K562 (cell line): ENCODE results near the gene MYL11. TPM values are rescaled to one million over a fixed set of nuclear protein-coding genes. Genes with fewer than 3 reads are reported as not detected.
"Not testable (repeated sequence)": the region's sequence is repeated elsewhere in the genome, so short reads cannot be mapped to it uniquely, and the experiment has no call there.

ENCODE experiments used
- ATF1 ChIP-seq, 2 experiments: fragments of 450-650 bp in 1 of 2; IDR thresholded peaks; 2 replicates each; pipeline ENCODE4 v1.6.1; 2016; ENCODE audit warnings: missing compliant biosample characterization in 1 of 2, missing genetic modification characterization in 1 of 2
- CTBP1 ChIP-seq: fragments of 450-650 bp; IDR thresholded peaks from 2 replicates; pipeline ENCODE4 v1.6.1; 2016; ENCODE audit warnings: borderline replicate concordance
- EGR1 ChIP-seq: fragments of 450-650 bp; conservative IDR thresholded peaks from 2 replicates; pipeline ENCODE4 v1.6.1; 2017; ENCODE audit warnings: mild to moderate bottlenecking
- ELF1 ChIP-seq: fragments of 200-800 bp; sonication (Bioruptor generic); IDR thresholded peaks from 2 replicates; pipeline ENCODE4 v1.6.1; 2016; ENCODE audit warnings: missing genetic modification characterization, missing compliant biosample characterization
- ETS1 ChIP-seq: conservative IDR thresholded peaks from 2 replicates; pipeline ENCODE4 v1.6.1; 2011; ENCODE audit warnings: low read depth, mild to moderate bottlenecking, low read length; ENCODE audit not compliant: control insufficient read depth
- HMGN3 ChIP-seq: IDR thresholded peaks from 2 replicates; pipeline ENCODE4 v1.6.1; 2011; ENCODE audit warnings: borderline replicate concordance, low read depth, mild to moderate bottlenecking, mixed read lengths, low read length; ENCODE audit not compliant: insufficient read length; ENCODE audit errors: extremely low read depth
- HNRNPLL ChIP-seq: fragments of 200-400 bp; formaldehyde crosslinking; IDR thresholded peaks from 2 replicates; pipeline ENCODE4 v1.6.1; 2017; ENCODE audit warnings: low read length, low read depth, mild to moderate bottlenecking; ENCODE audit not compliant: poor library complexity, severe bottlenecking
- L3MBTL2 ChIP-seq: fragments of 450-650 bp; IDR thresholded peaks from 2 replicates; pipeline ENCODE4 v1.6.1; 2016; ENCODE audit warnings: mild to moderate bottlenecking, moderate library complexity
- MTA3 ChIP-seq: fragments of 450-650 bp; formaldehyde crosslinking; IDR thresholded peaks from 2 replicates; pipeline ENCODE4 v1.6.1; 2017; ENCODE audit warnings: mild to moderate bottlenecking, borderline replicate concordance
- NFIC ChIP-seq: fragments of 450-650 bp; IDR thresholded peaks from 2 replicates; pipeline ENCODE4 v1.6.1; 2017; ENCODE audit warnings: mild to moderate bottlenecking, inconsistent platforms
- OTX1 ChIP-seq: fragments of 450-650 bp; formaldehyde crosslinking; IDR thresholded peaks from 2 replicates; pipeline ENCODE4 v1.4.0; 2022; ENCODE audit warnings: mild to moderate bottlenecking
- PHF20 ChIP-seq: fragments of 450-650 bp; IDR thresholded peaks from 2 replicates; pipeline ENCODE4 v1.6.1; 2018; ENCODE audit not compliant: partially characterized antibody
- PML ChIP-seq: IDR thresholded peaks from 2 replicates; pipeline ENCODE4 v1.6.1; 2012; ENCODE audit warnings: low read length, inconsistent platforms
- SIN3B ChIP-seq: fragments of 450-650 bp; IDR thresholded peaks from 2 replicates; pipeline ENCODE4 v1.6.1; 2017; ENCODE audit warnings: low read depth, mild to moderate bottlenecking, moderate library complexity
- THRB ChIP-seq: fragments of 450-650 bp; formaldehyde crosslinking; conservative IDR thresholded peaks from 2 replicates; pipeline ENCODE4 v1.4.0; 2022; ENCODE audit warnings: mild to moderate bottlenecking, missing genetic modification characterization
- YY1 ChIP-seq, 3 experiments: IDR thresholded peaks; 2 replicates each; pipeline ENCODE4 v1.6.1; 2011; ENCODE audit warnings: low read length in 2 of 3, mild to moderate bottlenecking in 2 of 3, moderate library complexity in 2 of 3, borderline replicate concordance in 1 of 3, control low read depth in 1 of 3, low read depth in 1 of 3; ENCODE audit not compliant: insufficient read depth in 3 of 3, insufficient replicate concordance in 2 of 3, control insufficient read depth in 1 of 3, insufficient read length in 1 of 3; ENCODE audit errors: extremely low read depth in 1 of 3
- ZBTB17 ChIP-seq: fragments of 450-650 bp; formaldehyde crosslinking; IDR thresholded peaks from 2 replicates; pipeline ENCODE4 v1.4.0; 2020; ENCODE audit warnings: mild to moderate bottlenecking
- ZNF76 ChIP-seq: fragments of 250-450 bp; sonication (Bioruptor Pico); IDR thresholded peaks from 2 replicates; pipeline ENCODE4 v1.4.0; 2020; ENCODE audit warnings: mild to moderate bottlenecking, moderate library complexity, borderline replicate concordance
- polyA plus RNA-seq, 8 experiments: library from polyadenylated mRNA; depleted of rRNA in 4 of 8; stranded (reverse) in 5 of 8; unstranded in 3 of 8; fragments of >200 nt; fragmentation: Nextera tagmentation in 2 of 8; fragmentation: Illumina TruSeq in 1 of 8; extraction: Ambion mirVana in 2 of 8; extraction: Trizol in 1 of 8; gene quantifications; 2 replicates each; pipeline versions ENCODE4 v1.2.1 to v1.2.3, GENCODE V29; 2011 to 2014; ENCODE audit warnings: inconsistent platforms in 1 of 8, missing spikeins in 1 of 8
- total RNA-seq, 7 experiments: library from RNA; depleted of rRNA in 6 of 7; stranded (reverse); fragments of >200 nt in 6 of 7; fragmentation: Illumina TruSeq in 2 of 7; extraction: Trizol in 2 of 7; gene quantifications; 2 replicates each; pipeline versions ENCODE4 v1.2.1 to v1.2.3, GENCODE V29; 2011 to 2021; ENCODE audit warnings: low replicate concordance in 1 of 7
- TF ChIP-seq, protein P1 (sequence below): fragments of 450-650 bp; formaldehyde crosslinking; IDR thresholded peaks from 2 replicates; pipeline ENCODE4 v1.4.0; 2022; ENCODE audit warnings: missing genetic modification characterization
- TF ChIP-seq, protein P2 (sequence below), 2 experiments: fragments of 450-650 bp; conservative IDR thresholded peaks; 2 replicates each; pipeline ENCODE4 v1.6.1; 2017; ENCODE audit warnings: mild to moderate bottlenecking in 2 of 2, moderate library complexity in 2 of 2

The MYL11 gene
- total and polyA plus RNA-seq, 9 of the 15 experiments (the other 6 are each of a cell fraction or from before 2014, with no cell fraction given), result 0.31 to 1.5 (median 0.73) TPM; not detected in 4

DNA sequence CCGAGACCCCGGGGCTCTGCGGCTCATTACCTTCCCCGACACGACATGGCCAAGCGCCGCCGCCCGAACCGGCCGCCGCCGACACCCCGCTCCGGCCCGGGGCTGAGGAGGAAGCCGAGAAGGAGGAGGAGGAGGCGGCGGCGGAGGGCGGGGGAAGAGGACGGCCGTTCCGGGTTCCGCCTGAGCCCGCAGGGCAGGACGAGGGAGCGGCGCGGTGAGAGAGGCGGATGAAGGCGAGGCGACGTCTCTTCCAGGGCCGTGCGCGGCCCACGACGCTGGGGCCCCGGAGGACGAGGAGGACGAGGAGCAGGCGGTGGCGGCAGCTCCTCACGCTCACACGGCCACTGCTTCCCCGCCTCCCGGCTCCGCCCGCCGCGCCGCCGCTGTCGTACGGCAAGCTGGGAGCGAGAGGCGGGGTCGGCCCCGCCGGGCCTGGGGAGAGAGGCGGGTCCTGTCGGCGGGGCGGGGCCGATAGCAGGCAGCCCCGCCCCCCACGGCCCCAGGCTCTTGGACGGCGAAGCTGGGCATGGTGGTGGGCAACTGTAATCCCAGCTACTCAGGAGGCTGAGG lies 39.5 kb upstream of the MYL11 start (continued):
- TF ChIP-seq OTX1 (CRISPR knock-in tag) (0 out of 2 replicates have a peak, but pooled peaks have one; percentile 25), HNRNPLL (peak; percentile 68), PML (peak; percentile 44; the same call in 1 of the 2 replicates), ZBTB17 (CRISPR knock-in tag) (peak; percentile 42; the same call in 1 of the 2 replicates), YY1 (IDR thresholded peaks at IDR 0.05; ENCODE audit: borderline replicate concordance in 1 of 3, control insufficient read depth in 1 of 3, extremely low read depth in 1 of 3, insufficient read depth in 3 of 3, insufficient read length in 1 of 3, insufficient replicate concordance in 2 of 3, low read depth in 1 of 3, low read length in 2 of 3) (peak in 2 of 3 experiments; percentile 13 to 25), EGR1 (0 out of 2 replicates have a peak, but pooled peaks have one; percentile 28), PHF20 (peak; percentile 58), CTBP1 (peak; percentile 69), HMGN3 (peak; percentile 53), THRB (CRISPR knock-in tag) (0 out of 2 replicates have a peak, but pooled peaks have one; percentile 37), ELF1 (tag) (peak; percentile 68), MTA3 (peak; percentile 42; the same call in 1 of the 2 replicates), ZNF76 (CRISPR knock-in tag) (0 out of 2 replicates have a peak, but pooled peaks have one; percentile 15), ETS1 (0 out of 2 replicates have a peak, but pooled peaks have one; percentile 20), L3MBTL2 (0 out of 2 replicates have a peak, but pooled peaks have one; percentile 22), NFIC (peak; percentile 35; the same call in 1 of the 2 replicates), SIN3B (peak; percentile 22; the same call in 1 of the 2 replicates), ATF1 (tag; IDR thresholded peaks at IDR 0.05) (0 out of 2 replicates have a peak, but pooled peaks have one; percentile 17)
- TF ChIP-seq, protein P1, sequence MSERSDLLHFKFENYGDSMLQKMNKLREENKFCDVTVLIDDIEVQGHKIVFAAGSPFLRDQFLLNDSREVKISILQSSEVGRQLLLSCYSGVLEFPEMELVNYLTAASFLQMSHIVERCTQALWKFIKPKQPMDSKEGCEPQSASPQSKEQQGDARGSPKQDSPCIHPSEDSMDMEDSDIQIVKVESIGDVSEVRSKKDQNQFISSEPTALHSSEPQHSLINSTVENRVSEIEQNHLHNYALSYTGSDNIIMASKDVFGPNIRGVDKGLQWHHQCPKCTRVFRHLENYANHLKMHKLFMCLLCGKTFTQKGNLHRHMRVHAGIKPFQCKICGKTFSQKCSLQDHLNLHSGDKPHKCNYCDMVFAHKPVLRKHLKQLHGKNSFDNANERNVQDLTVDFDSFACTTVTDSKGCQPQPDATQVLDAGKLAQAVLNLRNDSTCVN (CRISPR knock-in tag), result 0 out of 2 replicates have a peak, but pooled peaks have one; percentile 13
- TF ChIP-seq, protein P2, sequence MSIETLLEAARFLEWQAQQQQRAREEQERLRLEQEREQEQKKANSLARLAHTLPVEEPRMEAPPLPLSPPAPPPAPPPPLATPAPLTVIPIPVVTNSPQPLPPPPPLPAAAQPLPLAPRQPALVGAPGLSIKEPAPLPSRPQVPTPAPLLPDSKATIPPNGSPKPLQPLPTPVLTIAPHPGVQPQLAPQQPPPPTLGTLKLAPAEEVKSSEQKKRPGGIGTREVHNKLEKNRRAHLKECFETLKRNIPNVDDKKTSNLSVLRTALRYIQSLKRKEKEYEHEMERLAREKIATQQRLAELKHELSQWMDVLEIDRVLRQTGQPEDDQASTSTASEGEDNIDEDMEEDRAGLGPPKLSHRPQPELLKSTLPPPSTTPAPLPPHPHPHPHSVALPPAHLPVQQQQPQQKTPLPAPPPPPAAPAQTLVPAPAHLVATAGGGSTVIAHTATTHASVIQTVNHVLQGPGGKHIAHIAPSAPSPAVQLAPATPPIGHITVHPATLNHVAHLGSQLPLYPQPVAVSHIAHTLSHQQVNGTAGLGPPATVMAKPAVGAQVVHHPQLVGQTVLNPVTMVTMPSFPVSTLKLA (conservative IDR thresholded peaks at IDR 0.05), result peak in 1 of 2 experiments; percentile 67; a peak in 2 of 4 replicates
- not testable (repeated sequence) for TF ChIP-seq ATF1 (CRISPR knock-in tag; IDR thresholded peaks at IDR 0.05)
